Mesenchymal stem cell (in vitro differentiated cells and primary cell): ENCODE results near the gene C16orf92.
A peak's percentile ranks its signal among the peaks of the same experiment; 100 is the strongest.
"Not testable (repeated sequence)": the region's sequence is repeated elsewhere in the genome, so short reads cannot be mapped to it uniquely, and the experiment has no call there.

Experiments used
- DNase-seq: peaks from one replicate; pipeline ENCODE4 v3.0.0-alpha.2; 2013
- H2AFZ ChIP-seq: one replicate; pipeline ENCODE4 v1.6.1; 2013; ENCODE audit warnings: low read depth, mild to moderate bottlenecking, control low read depth, inconsistent platforms, low read length, moderate library complexity
- H2AK5ac ChIP-seq: 2 replicates; pipeline ENCODE4 v1.6.1; 2013; ENCODE audit warnings: low read length, moderate library complexity, mild to moderate bottlenecking, inconsistent platforms; ENCODE audit not compliant: severe bottlenecking
- H2BK120ac ChIP-seq: one replicate; pipeline ENCODE4 v1.6.1; 2013; ENCODE audit warnings: low read depth, mild to moderate bottlenecking, inconsistent platforms, low read length, moderate library complexity
- H2BK12ac ChIP-seq, 2 experiments: one replicate each; pipeline ENCODE4 v1.6.1; 2013; ENCODE audit warnings: inconsistent platforms in 2 of 2, low read length in 2 of 2, mild to moderate bottlenecking in 2 of 2, moderate library complexity in 2 of 2, control low read depth in 1 of 2
- H2BK15ac ChIP-seq: one replicate; pipeline ENCODE4 v1.6.1; 2013; ENCODE audit warnings: mild to moderate bottlenecking, low read depth, inconsistent platforms; ENCODE audit not compliant: poor library complexity, severe bottlenecking
- H2BK5ac ChIP-seq: 2 replicates; pipeline ENCODE4 v1.6.1; 2013; ENCODE audit warnings: low read depth, mild to moderate bottlenecking, low read length, control low read depth, inconsistent platforms; ENCODE audit not compliant: poor library complexity, severe bottlenecking
- H3K14ac ChIP-seq, 2 experiments: one replicate each; pipeline ENCODE4 v1.6.1; 2013; ENCODE audit warnings: inconsistent platforms in 2 of 2, low read length in 2 of 2, control low read depth in 1 of 2, mild to moderate bottlenecking in 1 of 2, moderate library complexity in 1 of 2
- H3K18ac ChIP-seq, 2 experiments: one replicate each; pipeline ENCODE4 v1.6.1; 2013; ENCODE audit warnings: inconsistent platforms in 2 of 2, low read length in 2 of 2, control low read depth in 1 of 2, low read depth in 1 of 2, mild to moderate bottlenecking in 1 of 2
- H3K23ac ChIP-seq, 2 experiments: one replicate each; pipeline ENCODE4 v1.6.1; 2013; ENCODE audit warnings: inconsistent platforms in 2 of 2, low read length in 2 of 2, mild to moderate bottlenecking in 2 of 2, moderate library complexity in 2 of 2, control low read depth in 1 of 2
- H3K27ac ChIP-seq: 2 replicates; pipeline ENCODE4 v1.5.1; 2013; ENCODE audit warnings: mild to moderate bottlenecking, moderate library complexity, low read length, control low read depth, inconsistent platforms; ENCODE audit not compliant: poor library complexity, severe bottlenecking
- H3K27me3 ChIP-seq, 2 experiments: 2 replicates each; pipeline versions ENCODE4 v1.6.1 to v1.7.0; 2013; ENCODE audit warnings: low read length in 2 of 2, mild to moderate bottlenecking in 2 of 2, moderate library complexity in 2 of 2, control low read depth in 1 of 2, inconsistent platforms in 1 of 2; ENCODE audit not compliant: control insufficient read depth in 1 of 2, insufficient read depth in 1 of 2
- H3K36me3 ChIP-seq, 2 experiments: 2 replicates each; pipeline versions ENCODE4 v1.6.1 to v1.7.0; 2013; ENCODE audit warnings: low read length in 2 of 2, control low read depth in 1 of 2, inconsistent platforms in 1 of 2, low read depth in 1 of 2, mild to moderate bottlenecking in 1 of 2; ENCODE audit not compliant: insufficient read depth in 2 of 2, control insufficient read depth in 1 of 2
- H3K4ac ChIP-seq, 2 experiments: one replicate each; pipeline ENCODE4 v1.6.1; 2013; ENCODE audit warnings: inconsistent platforms in 2 of 2, low read length in 2 of 2, mild to moderate bottlenecking in 2 of 2, moderate library complexity in 2 of 2, control low read depth in 1 of 2, low read depth in 1 of 2
- H3K4me1 ChIP-seq: 2 replicates; pipeline ENCODE4 v1.6.1; 2013; ENCODE audit warnings: low read depth, low read length, control low read depth; ENCODE audit not compliant: control insufficient read depth, insufficient read depth
- H3K4me2 ChIP-seq: 2 replicates; pipeline ENCODE4 v1.6.1; 2013; ENCODE audit warnings: low read length, mild to moderate bottlenecking, inconsistent platforms; ENCODE audit not compliant: poor library complexity, severe bottlenecking
- H3K4me3 ChIP-seq, 2 experiments: 2 replicates each; pipeline versions ENCODE4 v1.5.1 to v1.7.0; 2013; ENCODE audit warnings: low read length in 2 of 2, mild to moderate bottlenecking in 2 of 2, control low read depth in 1 of 2, low read depth in 1 of 2; ENCODE audit not compliant: insufficient read depth in 1 of 2
- H3K79me1 ChIP-seq: replicated peaks from 2 replicates; pipeline ENCODE4 v1.6.1; 2013; ENCODE audit warnings: mild to moderate bottlenecking, control low read depth, low read length, inconsistent platforms; ENCODE audit not compliant: poor library complexity, severe bottlenecking
- H3K9ac ChIP-seq: 2 replicates; pipeline ENCODE4 v1.7.0; 2013; ENCODE audit warnings: mild to moderate bottlenecking, low read length, moderate library complexity
- H3K9me3 ChIP-seq: 2 replicates; pipeline ENCODE4 v1.7.0; 2013; ENCODE audit warnings: mild to moderate bottlenecking, low read length; ENCODE audit not compliant: control insufficient read depth
- H4K8ac ChIP-seq: one replicate; pipeline ENCODE4 v1.6.1; 2013; ENCODE audit warnings: inconsistent platforms, mild to moderate bottlenecking, low read length, moderate library complexity
- H4K91ac ChIP-seq: one replicate; pipeline ENCODE4 v1.6.1; 2013; ENCODE audit warnings: mild to moderate bottlenecking, low read length, inconsistent platforms
- WGBS: methylation state at CpG from one replicate; pipeline ENCODE4 v1.1.7; 2013; ENCODE audit warnings: mixed read lengths; 5-methylcytosine and 5-hydroxymethylcytosine counted together

C16orf92 gene

GRCh38 chr16:30032083-30032819, 9.3 kb downstream of the C16orf92 start:
- H3K14ac ChIP-seq, result no peak overlapping the region
- 7% methylated on average over 10 of the region's 12 CpGs for WGBS

GRCh38 chr16:30033270-30033669, 10.3 kb downstream of the C16orf92 start:
- Histone ChIP-seq H3K23ac (no peak overlapping the region), H2BK120ac (no peak overlapping the region), H2AFZ (no peak overlapping the region), H3K4me2 (no peak overlapping the region), H3K9ac (no peak overlapping the region), H3K18ac (no peak overlapping the region), H2BK5ac (no peak overlapping the region), H4K91ac (no peak overlapping the region), H3K79me1 (no peaks in the 10 kb centered on the region), H3K4me3 (no peak overlapping the region), H3K4me1 (peaks cover 10% of the 10 kb centered on the region), H3K9me3 (no peaks in the 10 kb centered on the region), H2AK5ac (no peak overlapping the region), H2BK12ac (no peak overlapping the region), H3K14ac (no peak overlapping the region), H3K4ac (no peak overlapping the region), H4K8ac (no peak overlapping the region), H3K27ac (no peak overlapping the region), H2BK15ac (no peak overlapping the region), H3K36me3 (no peaks in the 10 kb centered on the region), H3K27me3 (peaks cover 59 to 63% of the 10 kb centered on the region in 2 experiments)
- 81% methylated on average over 6 of the region's 7 CpGs for WGBS
- DNase-seq, result no peak

More at GRCh38 chr16:30032083-30032819, 9.3 kb downstream of the C16orf92 start:
- Histone ChIP-seq H3K9me3 (no peaks in the 10 kb centered on the region), H3K23ac (no peak overlapping the region), H3K4me3 (no peak overlapping the region), H3K27ac (no peak overlapping the region), H2BK120ac (no peak overlapping the region), H3K4ac (no peak overlapping the region), H2BK12ac (no peak overlapping the region), H4K91ac (no peak overlapping the region), H3K27me3 (peaks cover 69 to 73% of the 10 kb centered on the region in 2 experiments), H3K36me3 (no peaks in the 10 kb centered on the region), H2AFZ (no peak overlapping the region), H3K4me1 (peaks cover 10% of the 10 kb centered on the region), H4K8ac (no peak overlapping the region), H2BK5ac (no peak overlapping the region), H2AK5ac (no peak overlapping the region), H3K4me2 (no peak overlapping the region), H3K79me1 (no peaks in the 10 kb centered on the region), H3K9ac (no peak overlapping the region), H3K18ac (no peak overlapping the region), H2BK15ac (no peak overlapping the region)
- peak; percentile 66 for DNase-seq

GRCh38 chr16:30040221-30040620, 17.2 kb downstream of the C16orf92 start:
- H3K27ac ChIP-seq, result no peak overlapping the region
- H3K79me1 ChIP-seq, result no peaks in the 10 kb centered on the region
- H3K36me3 ChIP-seq, result no peaks in the 10 kb centered on the region
- H3K14ac ChIP-seq, result no peak overlapping the region
- WGBS, result 87% methylated on average over 5 of the region's 5 CpGs
- no peak overlapping the region for H3K4ac ChIP-seq
- no peak for DNase-seq
- H3K18ac ChIP-seq, result no peak overlapping the region
- H3K9me3 ChIP-seq, result no peaks in the 10 kb centered on the region
- no peak overlapping the region for H2BK5ac ChIP-seq
- H2BK12ac ChIP-seq, result no peak overlapping the region
- H3K4me2 ChIP-seq, result no peak overlapping the region
- H2BK15ac ChIP-seq, result no peak overlapping the region
- no peak overlapping the region for H2AK5ac ChIP-seq
- H4K8ac ChIP-seq, result no peak overlapping the region
- no peak overlapping the region for H3K9ac ChIP-seq
- H4K91ac ChIP-seq, result no peak overlapping the region
- H2AFZ ChIP-seq, result no peak overlapping the region
- H3K4me1 ChIP-seq, result no peaks in the 10 kb centered on the region
- H3K27me3 ChIP-seq, result peaks cover 9 to 15% of the 10 kb centered on the region in 2 experiments
- no peak overlapping the region for H2BK120ac ChIP-seq
- no peak overlapping the region for H3K4me3 ChIP-seq
- no peak overlapping the region for H3K23ac ChIP-seq

- H3K4ac ChIP-seq, H4K91ac ChIP-seq, H2BK12ac ChIP-seq, H3K18ac ChIP-seq, H2BK15ac ChIP-seq, H2AFZ ChIP-seq, H2BK120ac ChIP-seq, H4K8ac ChIP-seq, H3K14ac ChIP-seq, H3K36me3 ChIP-seq, DNase-seq, H3K4me3 ChIP-seq, H3K27ac ChIP-seq, H2BK5ac ChIP-seq, H3K4me2 ChIP-seq, H3K4me1 ChIP-seq, H3K9ac ChIP-seq, H2AK5ac ChIP-seq, H3K23ac ChIP-seq, H3K79me1 ChIP-seq, H3K9me3 ChIP-seq: not testable (repeated sequence)
- H3K27me3 ChIP-seq, result peaks cover 9 to 13% of the 10 kb centered on the region in 2 experiments
- WGBS, result 88% methylated on average over 5 of the region's 5 CpGs
Observed at GRCh38 chr16:30040690-30041089, 17.7 kb downstream of the C16orf92 start.
